Tibial nerve (tissue), 4 donors: ENCODE data around the gene NCK1.

Experiments
- CTCF ChIP-seq, 5 experiments: fragments of 200-600 bp in 3 of 5; fragments of 450-650 bp in 2 of 5; sonication (generic) in 3 of 5; IDR thresholded peaks; one replicate each; pipeline ENCODE4 v1.5.1; 2016 to 2019; ENCODE audit warnings: antibody characterized with exemption in 5 of 5, mild to moderate bottlenecking in 3 of 5, moderate library complexity in 2 of 5
- EP300 ChIP-seq, 2 donors: sonication (generic); formaldehyde crosslinking; IDR thresholded peaks; one replicate each; pipeline ENCODE4 v1.6.1; 2017; ENCODE audit warnings: antibody characterized with exemption in 2 of 2, mild to moderate bottlenecking in 1 of 2
- POLR2A ChIP-seq, 2 donors: fragments of 450-650 bp; IDR thresholded peaks; one replicate each; pipeline ENCODE4 v1.6.1; 2017; ENCODE audit warnings: antibody characterized with exemption in 2 of 2, mild to moderate bottlenecking in 2 of 2, moderate library complexity in 2 of 2

GRCh38 chr3:136995652-136996051, 133.6 kb downstream of the NCK1 start:
- TF ChIP-seq CTCF (IDR thresholded peaks at IDR 0.05) (no peak), POLR2A (IDR thresholded peaks at IDR 0.05) (no peak), EP300 (IDR thresholded peaks at IDR 0.05) (no peak)
